CD4-positive, CD25-positive, alpha-beta regulatory T cell (primary cell): Measurements from ENCODE around the gene MEI1. TPM values are rescaled to one million over a fixed set of nuclear protein-coding genes. Genes with fewer than 3 reads are reported as not detected.
A peak's percentile ranks its signal among the peaks of the same experiment; 100 is the strongest.

ENCODE experiments used
- ATAC-seq, 2 donors: fragments of 150-1000 bp; cut with Tn5 transposase; one replicate each; pipeline ENCODE4 v1.10.0; 2021; ENCODE audit warnings: low read depth in 2 of 2, moderate number of reproducible peaks in 2 of 2, moderate library complexity in 1 of 2
- DNase-seq, 3 donors: peaks; one replicate each; pipeline versions ENCODE4 v3.0.0 to v3.0.0-alpha.2; 2012 to 2022; ENCODE audit warnings: mixed read lengths in 1 of 3
- H3K27ac ChIP-seq: one replicate; pipeline ENCODE4 v1.7.0; 2013; ENCODE audit warnings: mild to moderate bottlenecking, low read length; ENCODE audit not compliant: insufficient read depth, poor library complexity, severe bottlenecking
- H3K27me3 ChIP-seq: one replicate; pipeline ENCODE4 v1.7.0; 2013; ENCODE audit warnings: low read length; ENCODE audit not compliant: control insufficient read depth, insufficient read depth
- H3K36me3 ChIP-seq: one replicate; pipeline ENCODE4 v1.7.0; 2013; ENCODE audit warnings: mild to moderate bottlenecking, low read length, moderate library complexity; ENCODE audit not compliant: control insufficient read depth, insufficient read depth
- H3K4me1 ChIP-seq: 2 replicates; pipeline ENCODE4 v1.7.0; 2013; ENCODE audit warnings: mild to moderate bottlenecking, low read length; ENCODE audit not compliant: insufficient read depth, control insufficient read depth, poor library complexity, severe bottlenecking
- H3K4me3 ChIP-seq: one replicate; pipeline ENCODE4 v1.7.0; 2013; ENCODE audit warnings: low read depth, mild to moderate bottlenecking, low read length, moderate library complexity
- H3K9me3 ChIP-seq, 2 experiments: 1 replicate in 1 of 2; 2 replicates in 1 of 2; pipeline ENCODE4 v1.7.0; 2013; ENCODE audit warnings: low read length in 2 of 2, mild to moderate bottlenecking in 1 of 2, moderate library complexity in 1 of 2; ENCODE audit not compliant: control insufficient read depth in 2 of 2
- H3K27ac Mint-ChIP-seq, 3 donors: one replicate each; pipeline ENCODE4 v1.8.0; 2020 to 2022; ENCODE audit warnings: mild to moderate bottlenecking in 3 of 3, mixed read lengths in 3 of 3, moderate library complexity in 2 of 3
- H3K27me3 Mint-ChIP-seq: one replicate; pipeline ENCODE4 v1.8.0; 2022; ENCODE audit warnings: mild to moderate bottlenecking, mixed read lengths
- H3K36me3 Mint-ChIP-seq: one replicate; pipeline ENCODE4 v1.8.0; 2020; ENCODE audit warnings: mixed read lengths
- H3K4me1 Mint-ChIP-seq, 4 donors: one replicate each; pipeline ENCODE4 v1.8.0; 2020 to 2022; ENCODE audit warnings: mixed read lengths in 4 of 4, mild to moderate bottlenecking in 1 of 4
- H3K4me3 Mint-ChIP-seq, 4 donors: one replicate each; pipeline ENCODE4 v1.8.0; 2020 to 2022; ENCODE audit warnings: mild to moderate bottlenecking in 4 of 4, mixed read lengths in 4 of 4, moderate library complexity in 3 of 4
- H3K9me3 Mint-ChIP-seq, 7 donors: one replicate each; pipeline ENCODE4 v1.8.0; 2020 to 2022; ENCODE audit warnings: mixed read lengths in 7 of 7, mild to moderate bottlenecking in 3 of 7, moderate library complexity in 2 of 7
- polyA plus RNA-seq, 4 donors: library from polyadenylated mRNA; unstranded; fragments of 300-500 nt; fragmentation: Illumina TruSeq; gene quantifications; one replicate each; pipeline ENCODE4 v1.2.3, GENCODE V29; 2021
- total RNA-seq: library from RNA; stranded (reverse); gene quantifications from one replicate; pipeline ENCODE4 v1.2.3, GENCODE V29; 2022

The MEI1 gene
- total and polyA plus RNA-seq, 5 donors from 2014 or later: 106 to 288 (median 223) TPM

DNA sequence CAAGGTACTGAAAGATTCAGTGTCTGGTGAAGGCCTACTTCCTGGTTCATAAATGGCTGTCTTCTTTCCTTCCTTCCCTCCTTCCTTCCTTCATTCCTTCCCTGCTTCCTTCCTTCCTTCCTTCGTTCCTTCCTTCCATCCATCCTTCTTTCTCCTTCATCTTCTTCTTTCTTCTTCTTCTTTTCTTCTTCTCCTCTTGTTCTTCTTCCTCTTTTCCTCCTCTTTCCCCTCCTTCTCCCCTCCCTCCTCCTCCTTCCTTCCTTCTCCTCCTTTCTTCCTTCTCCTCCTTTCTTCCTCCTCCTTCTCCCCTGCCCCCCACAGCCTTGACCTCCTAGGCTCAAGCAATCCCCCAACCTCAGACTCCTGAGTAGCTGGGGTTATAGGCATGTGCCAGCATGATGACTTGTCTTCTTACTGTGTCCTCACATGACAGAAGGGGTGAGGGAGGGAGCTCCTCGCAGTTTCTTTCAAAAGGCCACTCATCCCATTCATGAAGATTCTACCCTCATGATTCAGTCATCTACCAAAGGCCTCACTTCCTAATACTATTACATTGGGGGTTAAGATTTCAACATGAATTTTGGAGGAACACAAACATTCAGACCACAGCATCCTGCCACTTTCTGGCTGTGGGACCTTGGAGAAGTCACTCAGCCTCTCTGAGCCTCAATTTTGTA lies 78.6 kb downstream of the MEI1 start:
- Histone ChIP-seq H3K27ac (no peak overlapping the region), H3K36me3 (no peaks in the 10 kb centered on the region), H3K4me1 (peaks cover 33% of the 10 kb centered on the region), H3K4me3 (no peak overlapping the region), H3K27me3 (no peaks in the 10 kb centered on the region), H3K9me3 (no peaks in the 10 kb centered on the region)
- peak overlapping the region in 2 of 3 donors; percentile 99 to 100 for H3K27ac Mint-ChIP-seq
- DNase-seq (no peak), ATAC-seq (no peak)
- H3K27me3 Mint-ChIP-seq: no peaks in the 10 kb centered on the region
- peaks cover 3% of the 10 kb centered on the region for H3K36me3 Mint-ChIP-seq
- H3K4me3 Mint-ChIP-seq: no peak overlapping the region
- peaks cover 7 to 46% (median 23%) of the 10 kb centered on the region in 4 donors for H3K4me1 Mint-ChIP-seq
- no peaks in the 10 kb centered on the region for H3K9me3 Mint-ChIP-seq

DNA sequence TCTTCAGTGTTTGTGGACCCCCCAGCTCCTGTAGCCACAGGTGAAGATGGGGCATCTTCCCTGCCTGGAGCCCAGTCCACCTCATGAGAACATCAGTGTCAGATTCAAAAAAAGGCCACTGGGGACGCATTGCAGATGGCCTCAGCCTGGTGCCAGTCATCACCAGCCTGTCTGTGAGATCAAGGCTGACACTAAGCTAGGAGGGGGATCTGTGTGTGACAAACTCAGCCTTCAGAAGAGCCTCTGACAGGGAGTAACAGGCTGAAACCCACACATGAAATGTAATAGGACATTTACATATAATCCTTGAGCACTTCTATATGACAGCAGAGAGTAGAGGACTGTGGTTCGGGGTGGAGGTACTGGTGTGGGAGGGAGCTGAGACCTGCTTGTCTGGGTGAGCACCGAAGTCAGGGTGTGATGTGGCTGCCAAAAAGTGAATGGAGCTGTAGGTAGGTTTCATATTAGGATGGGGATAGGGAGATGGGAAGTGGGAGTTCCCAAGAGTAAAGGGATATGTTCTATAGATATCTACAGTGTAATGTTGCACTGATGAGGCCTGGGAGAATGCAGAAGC lies 80.7 kb downstream of the MEI1 start:
- Histone ChIP-seq H3K4me1 (peaks cover 51% of the 10 kb centered on the region), H3K27ac (peak overlapping the region; percentile 91), H3K27me3 (no peaks in the 10 kb centered on the region), H3K4me3 (peak overlapping the region; percentile 95), H3K9me3 (no peaks in the 10 kb centered on the region), H3K36me3 (peaks cover 12% of the 10 kb centered on the region)
- DNase-seq: peak in 1 of 3 donors; percentile 28
- H3K4me1 Mint-ChIP-seq: peaks cover 7 to 62% (median 33%) of the 10 kb centered on the region in 4 donors
- no peaks in the 10 kb centered on the region for H3K27me3 Mint-ChIP-seq
- peak overlapping the region; percentile 53 to 93 (median 84) for H3K4me3 Mint-ChIP-seq
- no peak for ATAC-seq
- no peaks in the 10 kb centered on the region for H3K9me3 Mint-ChIP-seq
- H3K27ac Mint-ChIP-seq: peak overlapping the region; percentile 99 to 100 (median 99)
- H3K36me3 Mint-ChIP-seq: peaks cover 9% of the 10 kb centered on the region

DNA sequence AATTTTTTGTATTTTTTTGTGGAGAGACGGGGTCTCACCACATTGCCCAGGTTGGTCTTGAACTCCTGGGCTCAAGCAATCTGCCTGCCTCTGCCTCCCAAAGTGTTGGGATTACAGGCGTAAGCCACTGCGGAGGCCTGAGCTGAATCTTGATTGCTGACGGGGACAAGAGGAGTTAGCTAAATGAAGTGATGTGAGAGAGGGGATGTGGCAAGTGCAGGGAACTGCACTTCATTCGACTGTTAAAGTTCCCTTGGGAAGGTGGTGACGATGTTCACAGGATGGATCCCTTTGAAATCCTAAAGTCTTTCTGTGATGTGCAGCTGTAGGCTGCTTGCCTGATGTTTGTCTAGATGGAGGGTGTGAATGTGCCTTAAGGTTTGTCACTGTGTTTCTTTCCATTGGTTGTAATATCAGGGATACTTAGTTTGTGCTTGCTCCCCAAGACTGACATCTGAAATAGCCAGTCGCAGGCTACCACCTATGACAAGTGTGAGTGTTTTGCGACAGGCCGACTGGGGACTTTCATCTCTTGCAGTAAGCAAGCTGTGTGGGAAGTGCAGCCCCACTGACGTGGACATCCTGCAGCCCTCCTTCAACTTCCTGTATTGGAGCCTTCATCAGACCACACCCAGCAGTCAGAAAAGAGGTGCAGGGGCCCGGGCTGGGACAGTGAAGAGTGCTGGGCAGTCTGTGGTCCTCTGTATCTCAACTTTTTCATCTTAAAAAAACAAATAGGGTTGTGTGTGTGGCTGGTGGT lies 81.6 kb downstream of the MEI1 start:
- Histone ChIP-seq H3K27me3 (no peaks in the 10 kb centered on the region), H3K9me3 (no peaks in the 10 kb centered on the region), H3K36me3 (peaks cover 12% of the 10 kb centered on the region), H3K4me3 (peak overlapping the region; percentile 95), H3K27ac (peak overlapping the region; percentile 91), H3K4me1 (peaks cover 51% of the 10 kb centered on the region)
- Mint-ChIP-seq H3K27me3 (no peaks in the 10 kb centered on the region), H3K27ac (peak overlapping the region; percentile 99 to 100 (median 99)), H3K9me3 (no peaks in the 10 kb centered on the region), H3K4me1 (peaks cover 7 to 67% (median 33%) of the 10 kb centered on the region in 4 donors), H3K4me3 (peak overlapping the region; percentile 77 to 93 (median 91)), H3K36me3 (peaks cover 9% of the 10 kb centered on the region)
- ATAC-seq: peak; percentile 98
- peak; percentile 83 to 100 (median 93) for DNase-seq

DNA sequence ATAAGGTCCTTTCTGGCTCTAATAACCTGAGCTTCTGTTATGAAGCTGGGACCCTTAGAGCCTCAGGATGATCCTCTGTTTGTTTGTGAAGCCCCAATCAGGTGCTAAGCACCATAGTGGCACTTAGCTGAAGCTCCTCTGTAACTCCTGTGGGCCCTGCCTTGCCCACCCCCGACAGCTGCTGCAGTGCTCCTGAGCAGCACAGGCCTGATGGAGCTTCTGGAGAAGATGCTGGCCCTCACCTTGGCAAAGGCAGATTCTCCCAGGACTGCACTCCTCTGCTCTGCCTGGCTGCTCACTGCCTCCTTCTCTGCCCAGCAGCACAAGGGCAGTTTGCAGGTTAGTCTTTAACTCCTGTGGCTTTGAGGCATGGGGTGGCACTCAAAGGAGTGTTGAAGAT lies 82.2 kb downstream of the MEI1 start:
- H3K36me3 ChIP-seq: peaks cover 16% of the 10 kb centered on the region
- peaks cover 56% of the 10 kb centered on the region for H3K4me1 ChIP-seq
- H3K27ac Mint-ChIP-seq: peak overlapping the region; percentile 99 to 100 (median 99)
- no peaks in the 10 kb centered on the region for H3K9me3 Mint-ChIP-seq
- no peaks in the 10 kb centered on the region for H3K27me3 Mint-ChIP-seq
- H3K27me3 ChIP-seq: no peaks in the 10 kb centered on the region
- peaks cover 7 to 72% (median 36%) of the 10 kb centered on the region in 4 donors for H3K4me1 Mint-ChIP-seq
- DNase-seq (no peak), ATAC-seq (peak; percentile 7 to 15)
- H3K9me3 ChIP-seq: no peaks in the 10 kb centered on the region
- H3K4me3 Mint-ChIP-seq: peak overlapping the region; percentile 77 to 93 (median 91)
- H3K27ac ChIP-seq: peak overlapping the region; percentile 91
- peak overlapping the region; percentile 95 for H3K4me3 ChIP-seq
- peaks cover 9% of the 10 kb centered on the region for H3K36me3 Mint-ChIP-seq

DNA sequence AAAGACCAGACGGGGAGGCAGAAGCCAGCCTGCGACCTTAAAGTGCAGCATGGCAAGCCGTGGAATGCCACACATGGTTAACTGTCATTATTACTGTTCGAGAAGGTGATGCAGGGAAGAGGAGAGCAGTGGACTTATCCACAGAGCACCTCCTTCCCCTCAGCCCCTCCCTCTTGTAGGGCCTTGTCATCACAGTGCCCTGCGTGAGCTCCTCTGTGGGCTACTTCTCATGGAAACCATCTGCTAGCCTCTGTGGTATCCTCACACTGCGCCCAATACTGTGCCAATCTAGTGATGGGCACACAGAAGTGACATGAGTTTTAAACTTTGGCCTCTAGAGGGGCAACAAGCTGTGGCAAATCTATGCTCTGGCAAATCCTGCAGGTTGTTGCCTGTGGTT lies 83.0 kb downstream of the MEI1 start:
- peaks cover 64% of the 10 kb centered on the region for H3K4me1 ChIP-seq
- H3K36me3 Mint-ChIP-seq: peaks cover 14% of the 10 kb centered on the region
- peak in 1 of 2 donors; percentile 8 for ATAC-seq

DNA sequence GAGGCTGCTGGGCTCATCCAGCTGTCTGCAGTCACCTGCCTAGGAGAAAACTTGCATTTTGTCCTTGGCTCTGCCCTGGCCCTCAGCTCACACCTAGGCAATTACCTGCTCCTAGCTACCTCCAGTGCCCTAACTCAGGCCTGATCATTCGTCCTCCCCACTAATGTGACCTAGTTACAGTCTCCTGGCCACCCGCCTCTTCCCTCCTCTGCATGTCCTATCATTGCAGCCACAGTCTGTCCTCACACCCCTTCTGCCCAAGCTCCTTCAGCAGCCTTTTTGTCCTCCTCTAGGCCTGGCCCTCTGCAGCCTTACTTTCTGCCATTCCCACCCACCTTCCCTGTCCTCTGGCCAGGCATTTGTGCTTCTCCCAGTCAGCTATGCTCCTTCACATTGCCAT lies 83.4 kb downstream of the MEI1 start:
- Histone ChIP-seq H3K27me3 (no peaks in the 10 kb centered on the region), H3K9me3 (no peaks in the 10 kb centered on the region), H3K27ac (peak overlapping the region; percentile 91), H3K4me1 (peaks cover 68% of the 10 kb centered on the region), H3K36me3 (peaks cover 28% of the 10 kb centered on the region), H3K4me3 (peak overlapping the region; percentile 95)
- Mint-ChIP-seq H3K4me3 (peak overlapping the region; percentile 77 to 93 (median 91)), H3K4me1 (peaks cover 17 to 83% (median 47%) of the 10 kb centered on the region in 4 donors), H3K36me3 (peaks cover 14% of the 10 kb centered on the region), H3K9me3 (no peaks in the 10 kb centered on the region), H3K27ac (peak overlapping the region; percentile 85 to 100 (median 99)), H3K27me3 (no peaks in the 10 kb centered on the region)
- ATAC-seq (no peak), DNase-seq (no peak)

More for the DNA sequence above, 83.0 kb downstream of the MEI1 start:
- H3K4me1 Mint-ChIP-seq: peaks cover 14 to 80% (median 43%) of the 10 kb centered on the region in 4 donors
- no peaks in the 10 kb centered on the region for H3K9me3 Mint-ChIP-seq
- H3K27ac ChIP-seq: peak overlapping the region; percentile 91
- H3K9me3 ChIP-seq: no peaks in the 10 kb centered on the region
- H3K27ac Mint-ChIP-seq: peak overlapping the region; percentile 99 to 100 (median 99)
- H3K36me3 ChIP-seq: peaks cover 24% of the 10 kb centered on the region
- peak overlapping the region; percentile 77 to 93 (median 91) for H3K4me3 Mint-ChIP-seq
- no peaks in the 10 kb centered on the region for H3K27me3 Mint-ChIP-seq
- H3K4me3 ChIP-seq: peak overlapping the region; percentile 95
- peak in 1 of 3 donors; percentile 65 for DNase-seq
- no peaks in the 10 kb centered on the region for H3K27me3 ChIP-seq

DNA sequence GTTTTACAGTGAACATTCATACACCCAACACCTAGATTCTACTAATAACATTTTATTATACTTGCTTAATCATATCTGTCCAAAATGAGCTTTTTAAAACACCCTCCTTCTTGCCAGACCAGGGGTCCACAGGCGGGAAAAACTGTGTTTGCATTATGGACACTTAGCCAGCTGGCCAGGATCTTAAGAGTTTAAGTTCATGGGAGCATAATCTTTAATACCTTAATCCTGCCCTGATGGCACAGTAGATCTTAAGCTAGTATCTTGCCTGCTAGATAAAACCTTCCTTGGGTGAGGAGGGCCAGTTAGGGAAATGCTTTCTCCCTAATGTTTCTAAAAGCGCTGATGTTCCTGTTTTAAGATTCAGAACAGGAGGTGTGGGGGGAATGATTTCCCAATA lies 88.0 kb downstream of the MEI1 start:
- Histone ChIP-seq H3K27me3 (no peaks in the 10 kb centered on the region), H3K4me3 (peak overlapping the region; percentile 11), H3K4me1 (peaks cover 47% of the 10 kb centered on the region), H3K36me3 (peaks cover 50% of the 10 kb centered on the region), H3K9me3 (no peaks in the 10 kb centered on the region), H3K27ac (peak overlapping the region; percentile 41)
- peaks cover 10 to 75% (median 38%) of the 10 kb centered on the region in 4 donors for H3K4me1 Mint-ChIP-seq
- no peaks in the 10 kb centered on the region for H3K9me3 Mint-ChIP-seq
- H3K27me3 Mint-ChIP-seq: no peaks in the 10 kb centered on the region
- peak overlapping the region; percentile 64 to 86 (median 80) for H3K27ac Mint-ChIP-seq
- H3K4me3 Mint-ChIP-seq: peak overlapping the region in 1 of 4 donors; percentile 76
- no peak for DNase-seq
- no peak for ATAC-seq
- peaks cover 31% of the 10 kb centered on the region for H3K36me3 Mint-ChIP-seq
